Putamen (tissue), 1 donor: ENCODE results near the gene MN1.
"Not testable (repeated sequence)": the region's sequence is repeated elsewhere in the genome, so short reads cannot be mapped to it uniquely, and the experiment has no call there.

Experiments
- DNase-seq: peaks from one replicate; pipeline ENCODE4 v3.0.0-alpha.2; 2016; ENCODE audit warnings: low spot score

Gene MN1

DNA sequence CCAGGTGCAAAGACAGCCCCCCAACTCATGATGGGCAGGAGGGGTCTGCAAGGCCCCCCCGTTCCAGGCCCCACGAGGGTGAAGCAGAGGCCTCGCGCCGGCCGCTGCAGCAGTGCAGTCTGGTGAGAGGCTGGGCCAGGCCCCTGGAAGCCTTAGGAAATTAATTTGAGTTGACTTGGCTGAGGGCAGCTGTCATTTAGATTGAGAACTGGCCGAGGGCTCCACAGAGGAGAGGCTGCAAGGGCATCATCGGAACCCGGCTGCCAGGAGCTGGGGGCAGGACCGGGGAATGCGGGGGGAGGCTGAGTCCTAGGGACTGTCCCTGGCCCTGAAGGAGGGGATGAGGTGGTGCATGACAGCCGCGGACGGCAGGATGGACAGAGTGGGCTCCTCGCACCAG is 39.9 kb downstream of the MN1 start:
- no peak for DNase-seq

GRCh38 chr22:27761000-27761399 is 40.6 kb downstream of the MN1 start:
- DNase-seq: no peak

DNA sequence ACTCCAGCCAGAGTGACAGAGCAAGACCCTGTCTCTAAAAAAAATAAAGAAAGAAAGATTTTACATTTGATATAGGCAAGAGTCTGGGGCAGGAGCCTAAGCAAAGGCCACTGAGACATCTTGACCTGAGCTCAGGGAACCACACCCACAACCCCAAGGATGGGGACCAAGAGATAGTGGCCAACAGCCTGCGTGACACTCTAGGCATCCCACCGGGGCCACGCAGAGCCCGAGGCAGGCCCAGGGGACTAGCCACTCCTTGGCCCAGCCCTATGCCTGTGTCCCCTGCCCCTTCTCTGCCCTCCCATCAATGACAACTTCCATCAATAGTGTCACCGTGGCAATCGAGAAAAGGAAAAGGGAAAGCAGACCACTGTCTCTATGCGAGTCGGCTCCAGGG is 41.1 kb downstream of the MN1 start:
- no peak for DNase-seq

GRCh38 chr22:27757928-27758525 is 43.5 kb downstream of the MN1 start:
- DNase-seq: no peak

DNA sequence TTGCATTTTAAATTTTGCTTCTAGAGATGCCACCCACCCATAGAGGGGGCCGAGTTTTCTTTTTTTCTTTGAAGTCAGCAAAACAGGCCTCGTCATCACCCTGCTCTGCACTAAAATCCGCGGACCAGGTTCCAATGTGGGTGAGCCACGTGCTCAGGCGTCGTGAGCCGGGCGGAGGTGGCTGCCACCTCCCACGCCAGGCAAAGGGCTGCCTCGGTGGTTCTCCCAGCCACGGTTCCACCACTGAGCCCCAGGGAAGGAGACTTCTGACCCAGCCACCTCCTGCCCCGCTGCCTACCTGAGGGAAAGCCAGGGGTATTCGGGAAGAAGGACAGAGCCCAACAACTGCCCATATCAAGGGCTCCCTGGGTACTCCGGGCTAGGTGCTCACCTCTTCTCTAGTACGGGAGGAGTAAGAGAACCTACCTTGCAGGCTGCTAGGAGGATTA is 45.3 kb downstream of the MN1 start:
- peak; percentile 68 for DNase-seq

- no peak for DNase-seq
Measured at GRCh38 chr22:27755521-27756211, 45.9 kb downstream of the MN1 start.

DNA sequence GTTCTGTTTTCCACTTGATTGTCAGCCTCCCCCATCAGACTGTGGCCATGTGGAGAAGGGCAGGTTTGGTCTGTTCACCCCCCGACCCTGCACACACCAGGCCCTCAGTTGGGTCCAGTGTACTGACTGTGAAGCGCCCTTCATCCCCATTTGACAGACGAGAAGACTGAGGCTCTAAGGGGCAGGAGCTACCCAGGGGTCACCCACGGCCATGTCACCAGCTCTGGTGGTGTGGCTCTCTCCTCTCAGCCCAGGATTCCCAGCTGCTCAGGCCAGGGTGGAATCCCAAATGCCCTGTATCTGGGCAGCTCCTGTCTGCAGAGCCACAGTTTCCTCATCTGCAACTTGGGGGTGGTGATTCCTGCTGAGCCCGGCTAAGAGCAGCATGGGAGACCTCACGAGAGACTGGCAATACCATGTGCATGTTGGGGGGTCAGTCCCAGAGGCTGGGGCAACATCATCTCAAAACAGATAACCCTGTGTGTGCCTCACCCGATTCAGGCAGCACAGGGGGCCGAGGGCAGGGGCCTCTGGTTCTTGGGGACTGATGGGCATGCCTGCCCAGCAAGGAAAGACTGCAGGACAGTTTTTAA is 46.6 kb downstream of the MN1 start:
- DNase-seq: no peak

DNA sequence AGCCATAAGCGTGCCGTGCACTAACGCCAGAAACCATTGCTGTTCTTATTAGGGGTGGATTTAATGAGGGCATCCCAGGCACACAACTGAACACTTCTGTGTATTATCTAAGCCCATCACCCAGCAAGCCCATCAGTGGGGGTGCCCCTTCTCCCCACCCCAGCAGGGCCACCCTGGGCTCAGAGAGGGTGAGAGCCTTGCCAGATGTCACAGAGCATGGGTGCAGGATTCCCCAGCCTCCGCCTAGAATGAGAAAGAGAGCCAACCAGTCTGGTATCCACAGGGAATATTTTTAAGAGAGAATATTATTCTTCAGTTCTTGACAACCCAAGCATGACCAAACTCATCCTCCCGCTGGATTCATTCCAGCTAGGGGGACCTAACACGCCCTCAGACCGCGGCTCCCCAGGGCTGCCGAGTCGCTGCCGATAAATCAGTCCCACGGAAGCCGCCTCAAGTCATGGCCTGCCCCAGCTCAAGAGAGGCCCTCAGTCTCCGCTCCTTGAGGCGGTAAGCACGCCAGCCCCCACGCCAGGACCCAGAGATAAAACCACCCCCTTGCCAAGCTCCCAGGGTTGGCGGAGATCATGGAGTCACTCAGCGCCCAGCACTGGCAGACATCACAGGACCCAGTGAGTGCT is 47.2 kb downstream of the MN1 start:
- DNase-seq: no peak

- no peak for DNase-seq
Measured at GRCh38 chr22:27752771-27753170, 48.8 kb downstream of the MN1 start.

- DNase-seq: no peak
Measured at GRCh38 chr22:27752141-27752540, 49.4 kb downstream of the MN1 start.

DNA sequence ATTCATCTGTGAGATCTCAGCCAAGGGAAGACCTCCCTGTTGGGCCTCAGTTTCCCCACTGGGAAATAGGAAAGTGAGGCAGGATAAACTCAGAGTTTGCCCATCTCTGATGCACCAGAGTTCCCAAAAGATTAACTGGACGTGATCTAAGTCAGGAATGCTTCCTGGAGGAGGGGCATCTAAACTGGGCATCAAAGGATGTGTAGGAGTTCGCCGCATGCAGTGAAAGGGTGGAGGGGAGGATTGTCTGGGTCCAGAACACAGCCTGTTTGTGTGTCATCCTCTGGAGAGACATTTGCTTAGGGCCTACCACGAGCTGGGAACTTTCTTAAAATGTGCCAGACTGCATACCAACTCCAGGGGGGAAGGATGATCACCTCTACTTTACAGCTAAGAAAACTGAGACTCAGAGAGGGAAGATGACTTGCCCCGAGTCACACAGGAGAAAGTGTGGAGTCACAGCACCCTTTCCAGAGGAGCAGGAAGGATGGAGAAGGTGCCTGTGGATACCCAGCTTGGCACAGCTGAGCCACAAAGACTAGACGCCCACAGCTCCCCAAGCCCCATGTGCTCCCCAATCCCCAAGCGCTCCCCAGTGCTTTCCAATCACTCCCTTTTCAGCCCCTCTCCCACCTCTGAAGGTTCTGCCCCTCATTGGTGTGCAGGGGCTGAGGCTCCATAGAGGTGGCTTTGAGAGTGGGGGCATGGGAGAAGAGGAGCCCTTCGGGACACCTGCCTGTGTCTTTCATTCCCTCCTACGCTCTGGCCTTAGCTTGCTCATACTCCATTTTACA is 50.1 kb downstream of the MN1 start:
- no peak for DNase-seq

GRCh38 chr22:27750584-27751265 is 50.8 kb downstream of the MN1 start:
- DNase-seq: no peak

- DNase-seq: no peak
Measured at GRCh38 chr22:27749597-27750225, 51.8 kb downstream of the MN1 start.

DNA sequence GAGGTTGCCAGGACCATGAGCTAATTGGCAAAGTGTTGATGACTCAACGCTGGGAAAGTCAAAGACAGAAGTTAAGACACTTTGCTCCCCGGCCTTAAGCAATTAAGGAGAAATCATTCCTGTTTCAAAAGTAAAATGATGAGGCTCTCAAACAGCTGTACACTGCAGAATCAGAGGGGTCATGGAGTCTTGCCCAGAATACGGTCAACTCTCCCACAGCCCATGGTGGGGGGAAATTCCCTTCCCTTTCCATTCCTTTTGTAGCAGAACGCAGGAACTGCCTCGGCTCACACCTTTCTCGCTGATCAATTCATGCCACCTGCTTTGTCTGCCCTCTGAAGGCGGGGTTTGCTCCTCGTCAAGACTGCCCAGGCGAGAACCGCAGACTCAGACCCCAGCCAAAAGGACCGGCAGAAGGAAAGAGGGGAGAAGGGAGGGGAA is 52.8 kb downstream of the MN1 start:
- DNase-seq: no peak

DNA sequence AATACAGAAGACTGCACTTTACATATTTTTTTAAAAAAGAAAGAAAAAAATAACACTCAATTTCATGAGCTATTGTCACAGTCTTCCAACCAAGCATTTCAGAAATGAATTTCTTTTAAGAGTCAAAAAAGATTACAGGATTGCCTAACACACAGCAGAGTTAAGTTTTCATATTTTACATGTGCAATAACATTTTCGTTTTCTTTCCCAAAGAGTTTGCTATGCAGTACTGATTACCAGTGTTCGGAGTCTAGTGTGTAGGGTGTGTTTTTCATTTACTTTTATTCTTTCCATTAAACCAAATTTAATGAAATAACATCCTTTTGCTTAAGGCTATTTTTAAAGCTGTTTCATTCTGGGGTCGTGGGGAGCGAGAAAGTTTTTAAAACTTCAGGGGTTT is 53.2 kb downstream of the MN1 start:
- no peak for DNase-seq

DNA sequence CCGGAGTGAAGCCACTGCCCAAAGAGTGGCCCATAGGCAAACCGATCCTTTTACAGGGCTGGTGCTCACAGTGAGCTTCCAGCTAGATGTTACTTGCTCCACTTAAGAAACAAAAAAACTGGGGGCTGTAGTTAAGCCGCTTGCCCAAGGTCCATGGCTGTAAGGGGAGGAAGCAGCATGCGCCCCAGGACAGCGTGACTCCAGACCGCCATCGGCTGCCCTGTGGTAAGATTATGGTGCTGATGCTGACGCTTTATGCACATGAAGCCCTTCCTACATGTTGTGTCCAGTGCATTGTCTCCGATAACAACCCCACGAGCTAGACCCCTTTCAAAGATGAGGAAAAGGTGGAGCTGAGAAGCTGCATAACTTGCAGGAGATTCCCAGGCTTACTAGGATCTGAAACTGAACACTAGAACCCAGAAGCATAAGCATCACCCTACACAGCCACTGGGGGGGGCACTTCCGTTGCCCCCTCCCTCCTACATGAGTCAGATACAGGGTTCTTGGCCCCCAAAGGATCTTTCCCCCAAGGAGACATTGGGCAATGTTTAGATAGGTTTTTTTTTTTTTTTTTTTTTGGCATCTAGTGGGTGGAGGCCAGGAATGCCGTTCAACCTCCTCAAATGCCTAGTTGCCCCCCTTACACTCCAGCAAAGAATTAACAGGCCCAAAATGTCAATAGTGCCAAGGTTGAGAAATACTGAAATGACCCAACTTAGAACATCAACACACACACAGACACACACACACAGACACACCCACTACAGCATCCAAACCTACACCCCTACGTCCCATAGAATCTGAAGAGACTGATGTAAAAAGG is 53.9 kb downstream of the MN1 start:
- no peak for DNase-seq

DNA sequence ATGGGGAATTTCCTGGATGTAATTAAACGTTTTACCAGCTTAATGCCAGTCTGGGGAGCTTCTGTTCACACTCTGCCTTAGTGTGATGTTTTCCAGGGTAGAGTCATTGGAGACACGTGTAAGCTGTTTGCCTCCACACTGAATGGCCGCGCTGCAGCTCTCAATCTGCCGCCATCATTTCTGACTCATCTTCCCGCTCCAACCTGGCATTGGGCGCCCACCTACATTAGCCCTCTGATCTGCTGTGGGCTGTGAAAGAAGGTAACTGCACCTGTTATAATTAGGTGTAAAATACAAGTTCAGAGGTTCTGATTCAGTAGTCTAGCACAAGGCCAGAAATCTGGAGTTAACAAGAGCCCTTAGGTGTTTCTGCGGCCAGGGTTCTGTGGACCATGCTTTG is 54.6 kb downstream of the MN1 start:
- no peak for DNase-seq

- no peak for DNase-seq
Measured at GRCh38 chr22:27745809-27746208, 55.7 kb downstream of the MN1 start.

- DNase-seq: no peak
Measured at GRCh38 chr22:27745154-27745553, 56.4 kb downstream of the MN1 start.

GRCh38 chr22:27744078-27744477 is 57.5 kb downstream of the MN1 start:
- DNase-seq: not testable (repeated sequence)
